ENCODE data around the gene KRT85.

Gene KRT85

DNA sequence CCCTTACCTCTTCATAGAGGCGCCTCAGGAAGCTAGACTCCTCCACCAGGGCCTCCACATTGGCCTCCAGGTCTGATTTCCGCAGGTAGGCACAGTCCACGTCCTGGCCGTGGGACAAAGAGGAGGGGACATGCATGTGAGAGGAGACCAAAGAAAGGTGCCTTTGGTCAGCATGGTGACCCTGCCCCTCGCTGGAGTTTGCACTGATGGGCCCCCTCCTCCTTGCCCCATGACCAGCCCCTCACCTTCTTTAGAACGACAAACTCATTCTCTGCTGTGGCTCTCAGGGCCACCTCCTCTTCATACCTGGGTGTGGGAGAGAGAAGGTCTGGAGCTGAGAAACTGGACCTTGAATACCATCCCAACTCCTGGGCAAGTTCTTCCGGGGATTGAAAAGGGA, 3.2 kb downstream of the KRT85 start:
- DNase-seq: no peak

DNA sequence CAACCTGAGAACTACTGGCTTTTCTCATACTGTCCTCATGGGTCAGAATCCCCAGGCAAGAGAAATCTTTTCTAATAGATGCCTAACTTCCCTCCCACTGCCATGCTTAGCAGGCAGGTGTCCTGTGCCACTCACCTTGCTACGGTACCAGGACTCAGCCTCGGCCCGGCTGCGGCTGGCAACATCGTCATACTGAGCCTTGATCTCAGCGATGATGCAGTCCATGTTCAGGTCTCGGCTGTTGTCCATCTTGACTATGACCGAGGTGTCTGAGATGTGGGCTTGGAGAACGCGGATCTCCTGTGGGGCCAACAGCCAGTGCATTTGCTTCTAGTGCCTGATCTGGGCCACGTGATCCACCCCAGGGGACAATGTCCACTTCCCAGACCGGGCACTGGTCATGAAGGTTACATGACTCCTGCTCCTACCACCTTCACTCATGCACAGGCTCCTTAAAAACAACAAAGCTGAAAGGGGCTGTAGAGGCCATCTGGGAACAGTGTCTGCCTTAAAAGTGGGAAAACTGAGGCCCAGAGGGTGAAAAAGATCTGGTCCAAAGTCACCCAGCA, 4.1 kb downstream of the KRT85 start:
- no peak for DNase-seq

DNA sequence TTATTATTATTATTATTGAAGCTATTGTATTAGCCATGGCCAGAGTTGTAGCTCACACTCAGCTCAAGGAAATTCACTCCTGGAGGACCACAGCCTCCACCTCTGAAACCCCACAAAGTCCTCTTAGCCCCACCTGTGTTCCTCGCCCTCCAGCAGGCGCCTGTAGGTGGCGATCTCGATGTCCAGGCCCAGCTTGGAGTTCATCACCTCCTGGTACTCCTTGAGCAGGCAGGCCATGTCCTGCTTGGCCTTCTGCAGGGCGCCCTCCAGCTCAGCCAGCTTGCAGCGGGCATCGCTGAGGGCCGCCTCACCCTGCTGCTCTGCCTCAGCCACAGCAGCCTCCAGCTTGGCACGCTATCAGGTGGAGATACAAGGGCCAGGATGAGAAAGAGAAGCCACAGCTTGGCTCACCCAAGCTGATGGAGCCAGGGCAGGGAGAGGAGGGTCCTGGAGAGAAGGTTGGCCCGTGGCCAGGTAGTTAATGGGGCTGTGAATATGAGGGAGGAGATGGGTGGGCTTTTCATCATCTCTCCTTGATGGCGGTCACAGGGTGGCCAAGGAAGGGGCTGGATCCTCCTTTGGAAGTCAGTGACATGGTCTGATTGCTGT, 5.1 kb downstream of the KRT85 start:
- no peak for DNase-seq

DNA sequence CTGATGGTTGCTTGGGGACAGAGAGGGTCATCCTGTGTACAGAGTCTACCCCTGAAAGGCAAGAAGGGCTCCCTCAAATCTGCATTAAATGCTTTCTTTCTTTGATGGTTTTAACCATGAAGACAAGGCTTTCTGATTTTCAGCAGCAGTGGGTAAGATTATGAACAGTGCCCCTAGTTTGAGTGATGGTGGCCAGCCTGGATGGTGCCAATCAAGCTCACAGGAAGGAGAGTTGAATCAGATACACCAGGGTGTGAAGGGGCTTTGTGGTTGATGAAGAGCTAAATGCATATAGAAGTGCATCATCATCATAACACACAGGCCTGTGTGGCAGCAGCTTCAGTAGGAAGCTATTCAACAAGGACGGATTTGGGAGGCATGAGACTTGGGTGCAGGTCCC, 5.7 kb downstream of the KRT85 start:
- no peak for DNase-seq

DNA sequence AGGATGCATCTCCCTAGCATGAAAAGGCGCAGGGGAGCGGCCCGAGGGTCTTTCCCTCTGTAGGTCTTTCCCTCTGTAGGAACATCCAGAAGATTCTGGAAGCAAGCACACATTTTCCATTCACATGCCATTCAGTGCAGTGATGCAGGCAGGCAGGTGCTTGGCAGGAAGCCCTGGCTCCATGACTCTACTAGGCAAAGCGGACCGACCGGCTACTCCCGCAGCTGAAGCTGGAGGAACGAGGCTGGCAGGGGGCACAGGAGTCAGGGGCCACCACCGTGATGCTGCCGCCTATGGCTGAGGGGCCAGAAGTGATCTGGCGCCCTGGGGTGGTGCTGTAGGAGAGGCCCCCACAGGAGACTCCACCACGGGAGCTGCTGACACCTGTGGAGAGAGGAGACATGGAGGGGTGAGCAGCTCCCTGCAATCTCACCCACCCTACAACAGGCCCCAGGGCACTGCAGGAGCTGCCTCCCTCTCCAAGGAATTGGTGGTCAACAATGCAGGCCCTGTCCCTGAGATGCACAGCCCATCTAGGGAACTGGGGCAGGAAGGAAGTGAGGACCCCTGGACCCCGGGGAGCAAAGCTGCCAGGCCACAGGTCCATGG, 6.5 kb downstream of the KRT85 start:
- no peak for DNase-seq

DNA sequence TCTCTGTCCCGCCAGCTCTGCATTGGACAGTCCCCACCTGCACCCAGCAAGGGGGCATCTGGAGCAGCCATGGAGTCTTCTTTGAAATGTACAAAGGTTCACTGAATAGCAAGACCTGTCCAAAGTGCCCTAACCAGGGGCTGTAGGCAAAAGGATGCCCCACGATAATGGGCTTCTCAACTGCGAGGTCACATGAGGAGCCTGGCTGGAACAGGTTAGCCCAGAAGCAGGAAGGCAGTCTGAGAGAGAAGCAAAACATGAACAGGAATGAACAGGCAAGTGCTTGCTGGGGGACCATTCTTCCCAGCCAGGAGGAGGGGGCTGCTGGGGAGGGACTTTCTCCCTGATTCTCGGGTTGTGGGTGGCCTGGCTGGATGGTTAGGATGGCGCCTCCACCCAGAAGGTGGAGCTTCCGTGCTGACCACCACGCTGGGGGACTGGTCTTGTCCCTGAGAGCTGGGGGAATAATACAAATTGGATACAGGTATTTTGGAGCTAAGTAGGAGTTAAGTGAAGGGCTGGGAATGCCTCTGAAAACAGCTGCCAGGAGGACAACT, 7.1 kb downstream of the KRT85 start:
- DNase-seq: no peak

DNA sequence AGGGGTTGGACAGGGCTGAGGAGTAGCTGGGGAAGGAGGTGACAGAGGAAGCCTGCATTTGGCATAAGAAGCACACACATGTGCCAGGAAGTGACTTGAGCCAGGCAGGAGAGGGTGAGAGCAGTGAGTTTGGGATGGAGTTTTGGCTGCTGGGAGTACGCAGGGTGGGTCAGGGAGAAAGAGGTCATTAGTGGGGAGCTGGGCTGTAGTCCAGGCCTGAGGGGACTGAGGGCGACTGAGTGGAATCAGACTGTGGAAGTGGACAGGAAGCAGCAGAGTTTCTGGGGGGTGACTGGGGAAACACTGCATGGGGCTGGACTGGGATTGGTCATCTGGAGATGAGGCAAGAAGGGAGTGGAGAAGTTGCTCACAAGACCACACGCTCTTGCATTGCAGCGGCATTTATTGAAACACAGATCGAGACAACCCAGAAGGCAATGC, 7.6 kb downstream of the KRT85 start:
- no peak for DNase-seq

DNA sequence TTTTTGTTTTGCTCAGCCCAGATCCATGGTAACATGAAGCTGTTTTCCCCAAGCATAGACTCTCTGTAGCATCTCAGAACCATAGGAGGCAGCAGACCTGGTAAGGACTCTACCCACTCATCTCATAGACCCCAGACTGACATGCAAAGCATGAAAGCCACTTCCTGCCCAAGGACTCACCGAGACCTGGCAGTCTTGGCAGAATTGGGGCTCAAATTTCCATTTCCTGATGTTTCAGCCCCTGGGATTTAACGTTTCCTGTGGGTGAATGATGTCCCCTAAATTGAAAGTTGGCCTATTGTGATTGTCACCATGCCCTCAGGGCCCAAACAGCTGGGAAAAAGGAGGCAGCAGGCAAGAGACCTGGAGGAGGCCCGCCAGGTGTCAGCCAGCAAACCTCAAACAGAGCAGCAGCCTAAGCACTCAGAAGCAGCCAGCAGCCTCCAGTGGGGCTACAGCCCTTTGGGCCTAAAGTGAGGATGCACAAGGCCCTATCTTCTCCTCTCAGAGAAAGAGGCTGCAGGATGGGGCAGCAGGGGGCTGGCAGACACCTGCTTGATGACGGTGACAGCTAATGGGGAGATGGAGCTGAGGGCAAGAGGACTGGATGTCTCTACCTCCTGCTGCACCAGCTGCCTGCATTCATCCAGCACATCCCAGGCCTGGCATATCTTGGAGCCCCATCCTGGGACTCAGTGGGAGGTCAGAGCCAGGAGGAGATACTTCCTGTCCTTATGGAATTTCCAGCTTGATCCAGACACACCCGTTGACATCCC, 8.5 kb downstream of the KRT85 start:
- DNase-seq: no peak

DNA sequence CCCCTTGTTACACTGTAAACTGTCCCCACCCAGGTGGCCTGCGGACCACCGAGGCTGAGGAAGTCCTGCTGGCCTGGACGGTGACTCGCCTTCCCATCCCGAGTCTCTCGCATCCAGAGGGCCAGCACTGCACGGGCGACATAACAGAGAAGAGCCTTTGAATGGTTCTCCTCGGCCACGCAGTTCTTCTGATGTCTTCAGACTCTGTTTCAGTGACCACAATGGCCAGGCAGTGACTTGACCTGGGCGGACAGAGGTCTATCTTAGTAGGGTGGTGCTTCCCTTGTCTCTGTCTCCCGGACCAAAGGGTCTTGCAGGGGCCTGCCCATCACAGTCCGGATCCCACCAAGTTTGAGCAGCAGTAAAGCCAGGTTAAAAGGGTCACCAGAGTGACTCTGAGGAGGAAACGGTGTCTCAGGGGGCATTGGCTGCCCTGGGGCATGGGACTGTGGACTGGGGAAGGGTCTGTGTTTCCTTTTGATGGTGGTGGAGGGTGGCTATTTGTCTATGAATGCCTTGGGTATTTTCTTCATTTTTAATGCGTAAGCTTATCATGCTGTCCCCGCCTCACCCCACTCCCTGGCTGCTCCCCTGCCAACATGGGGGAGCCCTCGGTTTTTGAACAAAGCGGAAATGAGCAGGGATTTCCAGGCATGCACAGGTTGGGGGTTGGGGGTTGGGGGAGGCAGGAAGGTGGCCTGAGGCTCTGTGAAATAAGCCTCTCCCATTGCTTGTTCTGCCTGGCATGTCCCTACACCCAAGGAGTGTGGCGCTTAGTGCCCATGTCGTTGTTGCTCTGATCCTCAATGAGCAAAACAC, 10.3 kb downstream of the KRT85 start:
- no peak for DNase-seq

DNA sequence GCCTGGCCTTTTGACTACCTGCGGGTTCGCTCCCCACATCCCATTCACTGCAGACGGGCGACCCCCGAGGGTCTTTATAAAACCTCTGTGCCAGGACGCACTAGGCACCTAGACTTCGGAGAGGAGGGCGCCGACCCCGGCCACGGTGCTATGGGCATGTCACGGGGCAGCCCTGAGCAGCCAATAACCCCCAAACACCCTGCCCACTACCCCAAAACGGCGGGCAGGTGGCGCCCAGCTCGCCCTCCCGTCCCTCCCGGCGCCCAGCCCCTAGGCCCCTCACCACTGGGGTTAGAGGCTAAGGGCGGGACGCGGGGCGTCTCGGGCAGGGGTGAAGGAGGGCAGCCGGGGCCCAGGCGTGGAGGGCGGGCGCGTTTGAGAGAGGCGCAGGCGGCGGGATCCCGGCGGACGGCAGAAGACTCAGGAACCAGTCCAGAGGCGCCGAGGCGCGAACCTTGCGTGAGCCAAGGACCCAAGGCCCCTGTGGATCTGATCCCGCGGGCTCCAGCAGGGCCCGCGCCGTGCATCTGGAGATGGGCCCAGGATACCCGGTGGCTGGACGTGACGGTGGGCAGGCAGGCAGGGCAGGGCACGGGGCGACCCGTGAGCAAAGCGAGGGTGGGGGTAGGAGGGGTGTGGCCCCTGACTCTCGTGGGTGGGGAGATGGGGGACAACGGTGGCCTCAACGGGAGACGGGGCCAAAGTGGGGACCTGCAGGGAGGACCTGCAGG, 11.1 kb downstream of the KRT85 start:
- no peak for DNase-seq

DNA sequence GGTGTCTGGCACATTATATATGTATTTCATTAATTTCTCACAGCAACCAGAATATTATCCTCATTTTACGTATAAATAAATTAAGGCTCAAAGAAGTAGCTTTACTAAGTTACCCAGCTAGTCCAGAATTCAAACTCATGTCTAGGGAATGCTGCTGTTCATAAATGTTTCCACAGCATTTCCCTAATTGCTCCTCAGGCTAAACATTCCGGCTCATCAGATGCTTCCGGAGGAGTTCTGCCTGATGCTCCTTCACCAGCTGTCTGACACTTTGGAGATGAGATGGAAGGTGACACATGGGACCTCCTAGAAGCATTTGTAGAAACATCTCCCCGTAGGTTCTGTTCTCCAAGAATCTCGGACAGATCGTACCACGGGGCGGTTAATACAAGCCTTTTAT, 12.1 kb downstream of the KRT85 start:
- DNase-seq: no peak

DNA sequence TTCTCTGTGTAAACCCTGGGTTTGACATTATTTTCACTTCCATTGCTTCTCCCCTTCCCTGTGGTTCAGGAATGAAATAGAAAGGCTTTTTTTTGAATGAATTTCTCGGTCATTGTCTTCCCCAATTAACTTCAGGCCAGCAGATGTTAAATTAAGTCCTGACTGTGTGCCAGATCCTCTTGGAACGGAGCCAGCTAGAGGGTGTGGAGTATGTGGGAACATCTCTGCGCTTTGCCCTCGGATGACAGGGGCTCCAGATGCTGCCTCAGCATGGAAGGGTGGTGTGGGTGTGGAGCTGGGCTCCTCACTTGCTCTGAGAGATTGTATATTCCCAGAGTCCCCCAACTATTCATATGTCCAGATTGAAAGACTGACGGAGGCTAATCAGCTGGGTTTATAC, 13.1 kb downstream of the KRT85 start:
- no peak for DNase-seq

DNA sequence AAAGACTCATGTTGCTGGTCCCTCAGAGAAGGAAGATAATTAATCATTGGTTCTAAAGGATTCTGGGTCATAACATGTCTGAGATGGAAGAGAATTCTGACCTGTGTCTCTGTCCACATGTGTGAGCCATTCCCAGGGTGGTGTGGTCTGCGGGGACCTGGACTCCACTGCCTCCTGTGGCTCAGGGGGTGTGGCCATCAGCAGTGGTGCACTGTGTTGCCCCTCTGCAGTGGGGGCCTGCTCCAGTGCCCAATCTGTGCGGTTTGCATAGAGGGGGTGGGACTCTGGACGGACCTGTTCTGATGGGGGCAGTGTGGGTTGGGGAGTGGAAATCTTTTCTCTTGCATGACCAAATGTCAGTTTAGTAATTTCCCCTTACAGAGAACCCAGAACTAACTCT, 13.5 kb downstream of the KRT85 start:
- DNase-seq: no peak

DNA sequence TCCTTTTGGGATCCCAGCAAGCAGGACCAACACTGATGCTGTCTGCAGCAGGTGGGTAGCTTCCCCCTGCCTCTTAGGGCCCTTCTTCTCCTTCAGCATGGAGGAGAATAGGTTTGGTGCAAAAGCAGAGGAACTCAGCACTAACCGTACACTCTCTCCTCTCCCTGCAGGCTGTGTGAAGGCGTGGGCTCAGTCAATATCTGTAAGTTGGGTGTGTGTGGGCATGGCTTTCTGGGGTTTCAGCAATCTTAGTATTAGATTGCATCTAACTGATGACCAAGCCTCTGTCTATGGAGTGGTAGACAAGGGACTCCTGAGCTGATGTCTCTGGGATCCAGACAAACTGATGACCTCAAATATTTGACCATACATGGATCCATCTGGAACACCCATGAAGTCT, 14.3 kb downstream of the KRT85 start:
- no peak for DNase-seq

DNA sequence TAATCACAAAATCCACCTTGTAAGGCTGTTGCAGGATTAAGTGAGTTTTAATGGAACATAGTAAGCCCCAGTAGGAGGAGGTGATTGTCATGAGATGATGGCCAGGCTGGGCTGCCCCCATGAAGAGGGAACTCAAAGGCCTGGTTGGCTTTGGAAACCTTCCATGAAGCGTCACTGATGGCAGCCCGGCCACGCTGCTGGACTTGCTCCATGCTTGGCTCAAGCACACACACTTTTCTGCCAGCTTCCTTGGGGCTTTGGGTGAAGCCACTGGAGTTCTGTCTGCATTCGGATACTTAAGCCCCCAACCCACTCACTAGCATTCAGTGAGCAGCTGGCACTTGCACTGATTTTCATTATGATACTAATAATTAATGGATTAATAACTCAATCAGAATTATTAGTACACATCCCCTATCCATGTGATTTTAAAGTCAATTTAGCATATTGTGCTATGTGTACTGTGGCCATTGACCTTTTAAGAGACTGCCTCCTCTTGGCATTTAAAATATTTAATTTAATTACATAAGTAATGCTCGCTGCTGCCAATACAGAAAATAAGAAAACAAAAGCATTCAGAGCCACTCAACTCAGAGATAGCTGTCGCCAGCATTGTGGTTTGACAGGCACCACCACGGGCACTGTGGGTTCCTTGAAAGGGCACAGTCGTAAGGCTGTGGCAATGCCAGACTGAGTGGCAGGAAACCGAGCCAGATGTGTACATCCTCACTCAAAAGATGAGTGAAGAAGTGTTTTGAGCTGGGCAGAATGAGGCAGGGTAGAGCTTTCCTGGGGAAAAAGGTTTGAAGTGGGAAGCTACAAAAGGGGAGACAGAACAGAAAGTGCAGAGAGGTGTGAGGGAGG, 15.9 kb downstream of the KRT85 start:
- no peak for DNase-seq

DNA sequence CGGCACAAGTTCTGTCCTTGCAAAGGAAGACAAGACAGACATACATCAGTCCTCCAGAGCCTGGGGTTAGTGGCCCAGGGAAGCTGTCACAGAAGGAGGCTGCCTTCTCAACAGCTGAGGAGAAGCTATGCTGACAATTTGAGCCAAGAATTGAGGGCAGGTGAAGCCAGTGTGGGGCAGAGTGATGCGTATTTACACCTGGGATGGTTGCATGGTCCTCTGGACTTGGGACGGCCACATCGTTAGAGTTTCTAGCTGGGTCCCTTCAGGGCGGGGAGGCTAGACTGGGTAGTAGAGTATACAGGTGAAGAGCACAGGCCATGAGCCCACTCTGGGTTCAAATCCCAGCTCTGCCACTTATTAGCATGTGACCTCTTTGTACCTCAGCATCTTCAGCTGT, 16.5 kb downstream of the KRT85 start:
- no peak for DNase-seq

DNA sequence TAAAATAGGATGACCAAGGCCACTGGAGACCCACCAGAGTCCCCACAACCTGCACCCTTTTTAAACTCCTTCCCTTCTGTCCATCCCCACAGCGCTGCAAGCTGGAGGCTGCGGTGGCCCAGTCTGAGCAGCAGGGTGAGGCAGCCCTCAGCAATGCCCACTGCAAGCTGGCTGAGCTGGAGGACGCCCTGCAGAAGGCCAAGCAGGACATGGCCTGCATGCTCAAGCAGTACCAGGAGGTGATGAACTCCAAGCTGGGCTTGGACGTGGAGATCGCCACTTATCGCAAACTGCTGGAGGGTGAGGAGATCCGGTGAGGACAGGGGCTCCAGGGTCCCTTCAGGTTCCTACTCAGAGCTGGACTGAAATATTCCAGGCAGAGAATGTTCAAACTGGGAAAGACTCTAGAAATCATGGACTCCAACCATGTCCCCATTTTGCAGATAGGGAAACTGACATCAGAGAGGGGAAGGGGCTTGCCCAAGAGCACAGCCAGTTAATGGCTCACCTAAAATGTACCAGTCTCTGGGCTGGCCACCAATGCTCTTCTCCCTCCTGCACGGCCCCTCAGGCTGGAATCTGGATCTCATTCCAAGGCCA, 17.2 kb downstream of the KRT85 start:
- no peak for DNase-seq

DNA sequence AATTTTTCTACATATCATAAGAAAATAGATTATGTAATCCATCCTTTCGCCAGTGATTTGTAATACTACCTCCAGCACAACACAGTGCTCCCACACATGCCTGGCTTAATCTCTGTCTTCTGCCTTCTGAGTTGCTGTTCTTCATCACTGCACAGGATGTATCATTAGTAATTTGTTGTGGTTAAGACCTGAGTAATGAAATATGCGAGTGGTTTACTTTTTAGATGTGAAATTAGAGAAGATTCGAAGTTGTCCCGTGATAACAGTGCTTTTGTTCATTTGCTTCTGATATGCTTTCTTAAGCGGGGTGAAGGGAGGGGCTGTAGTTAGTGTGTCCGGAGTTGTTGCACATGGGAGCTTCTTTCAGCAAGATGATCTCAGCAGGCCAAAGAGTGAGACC, 18.1 kb downstream of the KRT85 start:
- no peak for DNase-seq

DNA sequence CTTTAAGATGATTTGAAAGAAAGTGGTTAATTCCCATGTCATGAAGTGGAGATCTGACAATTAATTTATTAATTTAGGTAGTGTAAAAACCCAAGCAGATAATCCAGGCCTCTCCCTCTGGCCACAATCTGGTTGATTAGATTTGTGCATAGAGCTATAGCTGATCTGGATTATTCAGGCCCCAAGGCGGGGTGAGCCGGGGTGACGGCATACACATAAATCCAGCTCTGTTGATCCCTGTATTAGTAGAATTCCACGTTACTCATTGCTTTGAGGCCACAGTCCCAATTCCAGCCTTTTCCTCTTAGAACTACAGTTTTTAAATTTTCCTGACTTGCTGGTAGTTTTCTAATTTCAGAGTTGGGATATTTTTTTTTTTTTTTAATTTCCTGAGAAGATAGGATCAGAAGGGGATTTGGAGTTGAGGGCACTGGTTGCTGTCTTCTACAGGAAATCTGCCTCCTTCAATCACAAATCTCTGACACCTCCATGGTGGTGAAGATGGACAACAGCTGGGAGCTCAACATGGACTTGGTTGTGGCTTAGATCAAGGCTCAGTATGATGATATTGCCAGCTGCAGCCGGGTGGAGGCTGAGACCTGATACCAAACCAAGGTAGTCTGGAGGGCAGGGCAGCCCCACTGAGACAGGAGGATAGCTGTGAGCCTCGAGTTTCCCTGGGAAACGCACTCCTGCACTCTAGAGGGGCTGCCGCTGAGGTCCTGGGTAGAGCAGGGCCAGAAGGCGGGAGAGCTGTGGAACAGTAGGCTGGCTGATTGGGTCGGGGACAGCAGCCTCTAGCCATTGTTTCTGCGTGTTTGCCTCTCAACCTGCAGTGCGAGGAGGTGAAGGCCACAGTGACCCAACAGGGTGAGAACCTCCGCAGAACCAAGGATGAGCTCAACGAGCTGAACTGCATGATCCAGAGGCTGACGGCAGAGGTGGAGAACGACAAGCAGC, 19.4 kb downstream of the KRT85 start:
- no peak for DNase-seq

DNA sequence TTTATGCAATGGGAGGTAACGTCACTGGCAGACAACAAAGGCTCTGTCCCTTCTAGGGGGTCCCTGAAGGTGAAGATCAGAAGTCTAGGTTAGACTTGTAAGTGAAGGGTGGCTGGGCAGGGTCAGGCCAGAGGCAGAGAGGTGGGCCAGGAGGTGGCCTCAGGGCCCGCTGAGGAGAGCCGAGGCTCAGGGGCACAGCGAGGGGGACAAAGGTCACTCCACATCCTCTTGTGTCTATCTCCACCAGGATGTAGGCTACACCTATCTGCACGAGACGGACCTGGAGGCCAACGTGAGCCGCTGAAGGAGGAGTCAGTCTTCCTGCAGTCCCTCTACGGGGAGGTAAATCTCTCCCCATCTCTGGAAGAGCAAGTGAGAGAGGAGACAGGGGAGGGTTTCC, 20.3 kb downstream of the KRT85 start:
- no peak for DNase-seq

All from amniotic stem cell (primary cell).